HCT116 (cell line): Measurements from ENCODE around the gene CTXND1. TPM values are rescaled to one million over a fixed set of nuclear protein-coding genes. Genes with fewer than 3 reads are reported as not detected.
A peak's percentile ranks its signal among the peaks of the same experiment; 100 is the strongest.

Experiments used
- ATAC-seq: fragments of 200-7000 bp; cut with Tn5 transposase; 2 replicates; pipeline ENCODE4 v1.9.1; 2020; ENCODE audit warnings: mild to moderate bottlenecking, moderate library complexity
- BruUV-seq: library from RNA; stranded (reverse); fragments of 400-500 nt; replicated peaks from 2 replicates; lab custom pipeline; 2021; lab: Mats Ljungman, UMichigan
- CTCF ChIA-PET: fragments of 300-600 bp; sonication (Branson Sonifier 250); formaldehyde crosslinking; loops from one replicate; lab custom pipeline; 2021; ENCODE audit warnings: antibody characterized with exemption; lab: Charles Lee
- POLR2A ChIA-PET: fragments of 300-600, 350-600 bp; sonication (Branson Sonifier 250); formaldehyde crosslinking; loops from one replicate; lab custom pipeline; 2021; ENCODE audit warnings: antibody characterized with exemption; lab: Charles Lee
- RAD21 ChIA-PET, 2 experiments: fragments of 300-600 bp; sonication (Branson Sonifier 250); formaldehyde crosslinking; loops; one replicate each; lab custom pipeline; 2023; ENCODE audit warnings: low total read pairs in 2 of 2; ENCODE audit not compliant: uncharacterized antibody in 2 of 2, unreplicated experiment in 2 of 2, low non-redundant PET in 1 of 2; lab: Charles Lee
- DNase-seq: peaks from one replicate; pipeline ENCODE4 v3.0.0-alpha.2; 2010; ENCODE audit warnings: low read depth, low spot score
- H2AFZ ChIP-seq: fragments of 200-600 bp; shearing (Covaris generic), sonication (generic); 2 replicates; pipeline ENCODE4 v1.6.1; 2017; ENCODE audit warnings: low read depth, mixed run types, mixed read lengths, antibody characterized with exemption, low read length; ENCODE audit not compliant: poor library complexity, severe bottlenecking
- H3K27ac ChIP-seq: 2 replicates; pipeline ENCODE4 v1.5.1; 2012; ENCODE audit warnings: low read depth, low read length
- H3K27me3 ChIP-seq: fragments of 200-600 bp; sonication (generic); 2 replicates; pipeline ENCODE4 v1.6.1; 2016; ENCODE audit warnings: mixed run types, low read length, mixed read lengths; ENCODE audit not compliant: insufficient read depth
- H3K36me3 ChIP-seq, 2 experiments: fragments of 200-500 bp in 1 of 2; fragments of 200-600 bp in 1 of 2; sonication (Bioruptor generic) in 1 of 2; sonication (generic) in 1 of 2; 2 replicates each; pipeline versions ENCODE4 v1.5.1 to v1.6.1; 2014 to 2016; ENCODE audit warnings: low read length in 2 of 2, inconsistent platforms in 1 of 2, mixed read lengths in 1 of 2, mixed run types in 1 of 2; ENCODE audit not compliant: insufficient read depth in 2 of 2, control insufficient read depth in 1 of 2
- H3K4me1 ChIP-seq, 2 experiments: fragments of 200-600 bp in 1 of 2; sonication (generic) in 1 of 2; 2 replicates each; pipeline versions ENCODE4 v1.5.1 to v1.6.1; 2012 to 2017; ENCODE audit warnings: low read length in 2 of 2, inconsistent platforms in 1 of 2, mild to moderate bottlenecking in 1 of 2, mixed read lengths in 1 of 2, mixed run types in 1 of 2, moderate library complexity in 1 of 2; ENCODE audit not compliant: insufficient read depth in 2 of 2, control insufficient read depth in 1 of 2
- H3K4me2 ChIP-seq: fragments of 200-600 bp; sonication (generic); 2 replicates; pipeline ENCODE4 v1.6.1; 2017; ENCODE audit warnings: mixed run types, low read length, mixed read lengths
- H3K4me3 ChIP-seq, 2 experiments: fragments of 200-600 bp in 1 of 2; sonication (generic) in 1 of 2; replicated peaks in 1 of 2; 2 replicates each; pipeline ENCODE4 v1.5.1; 2011 to 2016; ENCODE audit warnings: low read length in 2 of 2, control low read depth in 1 of 2, low read depth in 1 of 2, mild to moderate bottlenecking in 1 of 2, mixed read lengths in 1 of 2, mixed run types in 1 of 2
- H3K79me2 ChIP-seq: fragments of 200-600 bp; sonication (generic); 2 replicates; pipeline ENCODE4 v1.6.1; 2017; ENCODE audit warnings: mild to moderate bottlenecking, mixed run types, low read length, moderate library complexity, mixed read lengths; ENCODE audit not compliant: insufficient read depth
- H3K9ac ChIP-seq: fragments of 200-600 bp; sonication (generic); 2 replicates; pipeline ENCODE4 v1.6.1; 2016; ENCODE audit warnings: low read length, mixed read lengths
- H3K9me2 ChIP-seq: fragments of 200-600 bp; sonication (generic), shearing (Covaris generic); 2 replicates; pipeline ENCODE4 v1.6.1; 2017; ENCODE audit warnings: mixed run types, mild to moderate bottlenecking, moderate library complexity; ENCODE audit not compliant: insufficient read depth
- H3K9me3 ChIP-seq, 2 experiments: fragments of 200-500 bp in 1 of 2; fragments of 200-600 bp in 1 of 2; sonication (Bioruptor generic) in 1 of 2; sonication (generic) in 1 of 2; 2 replicates each; pipeline ENCODE4 v1.6.1; 2014 to 2017; ENCODE audit warnings: low read length in 2 of 2, mixed read lengths in 2 of 2, inconsistent platforms in 1 of 2, low read depth in 1 of 2, mild to moderate bottlenecking in 1 of 2, mixed run types in 1 of 2, moderate library complexity in 1 of 2; ENCODE audit not compliant: control insufficient read depth in 1 of 2, insufficient read depth in 1 of 2
- H4K20me1 ChIP-seq: fragments of 200-600 bp; sonication (generic), shearing (Covaris generic); 2 replicates; pipeline ENCODE4 v1.6.1; 2017; ENCODE audit warnings: mixed run types, mild to moderate bottlenecking, moderate library complexity; ENCODE audit not compliant: insufficient read depth
- CBX3 ChIP-seq: IDR thresholded peaks from 2 replicates; pipeline ENCODE4 v1.6.1; 2012; ENCODE audit warnings: low read depth
- CTCF ChIP-seq, 3 experiments: fragments of 200-600 bp in 1 of 3; sonication (generic) in 1 of 3; IDR thresholded peaks in 2 of 3; conservative IDR thresholded peaks in 1 of 3; 2 replicates each; pipeline ENCODE4 v1.5.1; 2012 to 2017; ENCODE audit warnings: low read depth in 2 of 3, low read length in 2 of 3, antibody characterized with exemption in 1 of 3, borderline replicate concordance in 1 of 3, control low read depth in 1 of 3, mild to moderate bottlenecking in 1 of 3, mixed read lengths in 1 of 3, mixed run types in 1 of 3, moderate library complexity in 1 of 3; ENCODE audit not compliant: insufficient read depth in 1 of 3
- ELF1 ChIP-seq: IDR thresholded peaks from 2 replicates; pipeline ENCODE4 v1.6.1; 2012; ENCODE audit warnings: low read depth, borderline replicate concordance
- EZH2 ChIP-seq: fragments of 200-600 bp; sonication (generic); IDR thresholded peaks from 2 replicates; pipeline ENCODE4 v1.6.1; 2017; ENCODE audit warnings: antibody characterized with exemption, mixed run types
- EZH2phosphoT487 ChIP-seq: fragments of 200-600 bp; IDR thresholded peaks from 2 replicates; pipeline ENCODE4 v1.6.1; 2018; ENCODE audit warnings: antibody characterized with exemption, borderline replicate concordance
- FOSL1 ChIP-seq: IDR thresholded peaks from 2 replicates; pipeline ENCODE4 v1.6.1; 2012; ENCODE audit warnings: low read depth
- JUND ChIP-seq: IDR thresholded peaks from 2 replicates; pipeline ENCODE4 v1.6.1; 2012
- MAX ChIP-seq: IDR thresholded peaks from 2 replicates; pipeline ENCODE4 v1.6.1; 2012
- POLR2AphosphoS5 ChIP-seq: IDR thresholded peaks from 2 replicates; pipeline ENCODE4 v1.6.1; 2011; ENCODE audit warnings: mild to moderate bottlenecking, low read depth, low read length, moderate library complexity
- REST ChIP-seq: IDR thresholded peaks from 2 replicates; pipeline ENCODE4 v1.6.1; 2012; ENCODE audit warnings: low read depth
- SIN3A ChIP-seq: IDR thresholded peaks from 2 replicates; pipeline ENCODE4 v1.6.1; 2012; ENCODE audit warnings: low read depth
- SP1 ChIP-seq: IDR thresholded peaks from 2 replicates; pipeline ENCODE4 v1.6.1; 2012; ENCODE audit warnings: low read depth
- SRF ChIP-seq: IDR thresholded peaks from 2 replicates; pipeline ENCODE4 v1.6.1; 2012; ENCODE audit warnings: low read depth
- TCF7L2 ChIP-seq: IDR thresholded peaks from 2 replicates; pipeline ENCODE4 v1.7.0; 2011; ENCODE audit warnings: borderline replicate concordance, inconsistent platforms; ENCODE audit not compliant: insufficient read depth, insufficient read length; ENCODE audit errors: extremely low read depth
- YY1 ChIP-seq: IDR thresholded peaks from 2 replicates; pipeline ENCODE4 v1.6.1; 2011; ENCODE audit warnings: low read length, low read depth, moderate library complexity, mild to moderate bottlenecking; ENCODE audit not compliant: insufficient replicate concordance; ENCODE audit errors: extremely low read depth
- ZBTB33 ChIP-seq: IDR thresholded peaks from 2 replicates; pipeline ENCODE4 v1.6.1; 2011; ENCODE audit warnings: mild to moderate bottlenecking, low read length, moderate library complexity; ENCODE audit not compliant: insufficient replicate concordance; ENCODE audit errors: extremely low read depth
- ZFX ChIP-seq: fragments of 450-650 bp; IDR thresholded peaks from 2 replicates; pipeline ENCODE4 v1.6.1; 2017
- intact Hi-C: fragments of 100-400 bp; cut with micrococcal nuclease; formaldehyde crosslinking; loops from 2 replicates; pipeline ENCODE4 v1.10.0; 2022
- total RNA-seq: library from RNA; stranded (reverse); gene quantifications from one replicate; pipeline ENCODE4 v1.2.1, GENCODE V29; 2021; ENCODE audit not compliant: unreplicated experiment

CTXND1 gene
- total RNA-seq, 1 experiment from 2014 or later = not detected

GRCh38 chr15:80152896-80153876 lies 98.8 kb downstream of the CTXND1 start, which contains the start of gene FAH:
TSS of gene FAH (plus strand) at chr15:80152999. CDS start at chr15:80153055, 56 bp downstream.
- no peak for DNase-seq
- ChIA-PET POLR2A (interaction anchor here (1.0 kb wide), 1 partner anchor 230 kb away, joined by 3 read pairs; no protein-coding TSS in a partner anchor), RAD21 (interaction anchor here in 1 of 2 experiments (0.7 kb wide), 1 partner anchor 11 kb away, joined by 5 read pairs; no protein-coding TSS in a partner anchor), CTCF (no interaction called here)
- H3K4me2 ChIP-seq = peak within 1 kb of the TSS; percentile 94
- peak within 1 kb of the TSS; percentile 72 for H2AFZ ChIP-seq
- H3K36me3 ChIP-seq = no peaks in the 10 kb centered on the region
- no peaks in the 10 kb centered on the region for H3K27me3 ChIP-seq
- no peaks in the 10 kb centered on the region for H3K9me3 ChIP-seq
- H3K9me2 ChIP-seq = no peaks in the 10 kb centered on the region
- intact Hi-C loops = loop anchor here (5.0 kb wide), 1 partner anchor 81 kb away; no protein-coding TSS in a partner anchor
- peak within 1 kb of the TSS; percentile 68 for H3K9ac ChIP-seq
- H3K4me1 ChIP-seq = peaks cover 12 to 25% of the 10 kb centered on the region in 2 experiments; a peak in 3 of 4 replicates
- TSS peak; percentile 69 for BruUV-seq
- no peaks in the 10 kb centered on the region for H3K79me2 ChIP-seq
- no peaks in the 10 kb centered on the region for H4K20me1 ChIP-seq
- H3K4me3 ChIP-seq = peak within 1 kb of the TSS; percentile 60 to 74
- peak within 1 kb of the TSS; percentile 29; the same call in 1 of the 2 replicates for H3K27ac ChIP-seq
- ATAC-seq = peak; percentile 86
- no peak for TF ChIP-seq ZBTB33
- no peak for TF ChIP-seq SRF
- TF ChIP-seq CTCF (IDR thresholded peaks at IDR 0.05 in 2 of 3, conservative IDR thresholded peaks at IDR 0.05 in 1 of 3; ENCODE audit: borderline replicate concordance in 1 of 3, insufficient read depth in 1 of 3, low read depth in 2 of 3, low read length in 2 of 3) = no peak
- peak; percentile 24; the same call in 1 of the 2 replicates for TF ChIP-seq ZFX
- TF ChIP-seq TCF7L2 = no peak
- no peak for TF ChIP-seq JUND
- TF ChIP-seq POLR2AphosphoS5 = peak; percentile 33; the same call in 1 of the 2 replicates
- TF ChIP-seq MAX = peak; percentile 13; the same call in 1 of the 2 replicates
- no peak for TF ChIP-seq EZH2
- TF ChIP-seq EZH2phosphoT487 = no peak
- TF ChIP-seq FOSL1 = no peak
- no peak for TF ChIP-seq YY1
- TF ChIP-seq ELF1 = no peak
- TF ChIP-seq SP1 = peak; percentile 25; the same call in 1 of the 2 replicates
- no peak for TF ChIP-seq CBX3
- no peak for TF ChIP-seq SIN3A
- no peak for TF ChIP-seq REST
